Neural cell (in vitro differentiated cells): ENCODE data around the gene PLA2G1B. TPM values are rescaled to one million over a fixed set of nuclear protein-coding genes. Genes with fewer than 3 reads are reported as not detected.

Experiments used
- H2AFZ ChIP-seq: fragments of 200-600, 300-800 bp; sonication (generic), shearing (Covaris generic); 2 replicates; pipeline ENCODE4 v1.6.0; 2014; ENCODE audit warnings: low read depth, mild to moderate bottlenecking, antibody characterized with exemption, low read length, moderate library complexity
- H3F3A ChIP-seq: fragments of 200-600 bp; shearing (Covaris generic); 2 replicates; pipeline ENCODE4 v1.6.1; 2016; ENCODE audit warnings: mild to moderate bottlenecking, moderate library complexity, mixed read lengths, antibody characterized with exemption, low read length; ENCODE audit not compliant: insufficient read depth, poor library complexity, severe bottlenecking
- H3K27ac ChIP-seq: fragments of 200-600, 300-800 bp; sonication (generic), shearing (Covaris generic); 2 replicates; pipeline ENCODE4 v1.5.1; 2014; ENCODE audit warnings: mild to moderate bottlenecking, low read length, moderate library complexity
- H3K27me3 ChIP-seq: fragments of 300-800, 200-600 bp; sonication (generic), shearing (Covaris generic); 2 replicates; pipeline ENCODE4 v1.6.0; 2014; ENCODE audit warnings: mild to moderate bottlenecking, low read depth, low read length, moderate library complexity; ENCODE audit not compliant: insufficient read depth
- H3K36me3 ChIP-seq: fragments of 300-800, 200-600 bp; sonication (generic), shearing (Covaris generic); 2 replicates; pipeline ENCODE4 v1.5.1; 2014; ENCODE audit warnings: mild to moderate bottlenecking, antibody characterized with exemption, low read length, moderate library complexity; ENCODE audit not compliant: insufficient read depth
- H3K4me2 ChIP-seq: fragments of 300-800, 200-600 bp; sonication (generic), shearing (Covaris generic); 2 replicates; pipeline ENCODE4 v1.6.0; 2014; ENCODE audit warnings: mild to moderate bottlenecking, low read length
- H3K4me3 ChIP-seq: fragments of 300-800, 200-600 bp; sonication (generic), shearing (Covaris generic); 2 replicates; pipeline ENCODE4 v1.5.1; 2014; ENCODE audit warnings: mild to moderate bottlenecking, low read length, moderate library complexity
- H3K79me2 ChIP-seq: fragments of 200-600 bp; shearing (Covaris generic); replicated peaks from 2 replicates; pipeline ENCODE4 v1.6.0; 2014; ENCODE audit warnings: mild to moderate bottlenecking, low read length, moderate library complexity; ENCODE audit not compliant: insufficient read depth
- H3K9ac ChIP-seq: fragments of 300-800, 200-600 bp; sonication (generic), shearing (Covaris generic); 2 replicates; pipeline ENCODE4 v1.6.1; 2016; ENCODE audit warnings: mild to moderate bottlenecking, low read length, mixed read lengths
- H3K9me2 ChIP-seq: fragments of 200-600 bp; shearing (Covaris generic); 2 replicates; pipeline ENCODE4 v1.6.1; 2016; ENCODE audit warnings: mild to moderate bottlenecking, low read length, mixed read lengths; ENCODE audit not compliant: insufficient read depth
- H3K9me3 ChIP-seq: fragments of 200-600, 300-800 bp; sonication (generic), shearing (Covaris generic); 2 replicates; pipeline ENCODE4 v1.6.1; 2016; ENCODE audit warnings: mild to moderate bottlenecking, mixed run types, low read length, moderate library complexity, mixed read lengths
- H4K20me1 ChIP-seq: fragments of 200-600 bp; shearing (Covaris generic); 2 replicates; pipeline ENCODE4 v1.6.1; 2016; ENCODE audit warnings: mild to moderate bottlenecking, mixed run types; ENCODE audit not compliant: insufficient read depth
- CTCF ChIP-seq: fragments of 450-650 bp; IDR thresholded peaks from 2 replicates; pipeline ENCODE4 v1.5.1; 2014; ENCODE audit warnings: antibody characterized with exemption, mild to moderate bottlenecking, moderate library complexity; ENCODE audit not compliant: poor library complexity, severe bottlenecking
- EP300 ChIP-seq: fragments of 450-650 bp; conservative IDR thresholded peaks from 2 replicates; pipeline ENCODE4 v1.6.1; 2014; ENCODE audit warnings: antibody characterized with exemption, mild to moderate bottlenecking, moderate library complexity; ENCODE audit not compliant: poor library complexity, severe bottlenecking
- EZH2 ChIP-seq: fragments of 200-600, 300-800 bp; shearing (Covaris generic), sonication (generic); IDR thresholded peaks from 2 replicates; pipeline ENCODE4 v1.6.1; 2014; ENCODE audit warnings: antibody characterized with exemption, low read length, borderline replicate concordance, mild to moderate bottlenecking; ENCODE audit not compliant: insufficient read depth, poor library complexity, severe bottlenecking
- MXI1 ChIP-seq: fragments of 450-650 bp; conservative IDR thresholded peaks from 2 replicates; pipeline ENCODE4 v1.6.1; 2014; ENCODE audit warnings: antibody characterized with exemption, mild to moderate bottlenecking; ENCODE audit not compliant: poor library complexity, severe bottlenecking
- POLR2AphosphoS5 ChIP-seq: IDR thresholded peaks from 2 replicates; pipeline ENCODE4 v1.6.1; 2012
- RAD21 ChIP-seq: fragments of 450-650 bp; conservative IDR thresholded peaks from 2 replicates; pipeline ENCODE4 v1.6.1; 2014; ENCODE audit warnings: antibody characterized with exemption, mild to moderate bottlenecking, moderate library complexity
- REST ChIP-seq: IDR thresholded peaks from 2 replicates; pipeline ENCODE4 v1.6.1; 2012; ENCODE audit warnings: borderline replicate concordance
- SMC3 ChIP-seq: fragments of 450-650 bp; conservative IDR thresholded peaks from 2 replicates; pipeline ENCODE4 v1.6.1; 2014; ENCODE audit warnings: antibody characterized with exemption, mild to moderate bottlenecking, moderate library complexity; ENCODE audit not compliant: poor library complexity
- TAF1 ChIP-seq: IDR thresholded peaks from 2 replicates; pipeline ENCODE4 v1.6.1; 2012; ENCODE audit warnings: low read depth
- polyA plus RNA-seq: library from polyadenylated mRNA; depleted of rRNA; stranded (reverse); fragments of >200 nt; gene quantifications from 2 replicates; pipeline ENCODE4 v1.2.3, GENCODE V29; 2014

Gene PLA2G1B
- polyA plus RNA-seq, 1 donor from 2014 or later = not detected

- Histone ChIP-seq H3F3A (peaks cover 9% of the 10 kb centered on the region), H3K79me2 (peaks cover 36% of the 10 kb centered on the region), H3K4me3 (no peak overlapping the region), H4K20me1 (no peaks in the 10 kb centered on the region), H2AFZ (no peak overlapping the region), H3K9ac (no peak overlapping the region), H3K4me2 (no peak overlapping the region), H3K9me3 (no peaks in the 10 kb centered on the region), H3K36me3 (peaks cover 16% of the 10 kb centered on the region), H3K27me3 (no peaks in the 10 kb centered on the region), H3K9me2 (no peaks in the 10 kb centered on the region), H3K27ac (no peak overlapping the region)
- no peak for TF ChIP-seq REST
- no peak for TF ChIP-seq POLR2AphosphoS5
- no peak for TF ChIP-seq RAD21
- TF ChIP-seq CTCF = no peak
- TF ChIP-seq MXI1 = no peak
- TF ChIP-seq SMC3 = no peak
- TF ChIP-seq EP300 = no peak
- TF ChIP-seq EZH2 = no peak
- no peak for TF ChIP-seq TAF1
Observed at GRCh38 chr12:120359128-120359527, 31.5 kb upstream of the PLA2G1B start.

GRCh38 chr12:120358412-120359100, 31.0 kb upstream of the PLA2G1B start:
- Histone ChIP-seq H3K27me3 (no peaks in the 10 kb centered on the region), H3K36me3 (peaks cover 18% of the 10 kb centered on the region), H4K20me1 (no peaks in the 10 kb centered on the region), H3K79me2 (peaks cover 30% of the 10 kb centered on the region), H3K9ac (no peak overlapping the region), H3K9me3 (no peaks in the 10 kb centered on the region), H3K4me2 (no peak overlapping the region), H3K4me3 (no peak overlapping the region), H3K9me2 (no peaks in the 10 kb centered on the region), H3K27ac (no peak overlapping the region), H2AFZ (no peak overlapping the region), H3F3A (peaks cover 9% of the 10 kb centered on the region)
- TF ChIP-seq POLR2AphosphoS5 (no peak), TAF1 (no peak), MXI1 (no peak), EZH2 (no peak), REST (no peak), EP300 (no peak), SMC3 (no peak), CTCF (no peak), RAD21 (no peak)
